GM10847 (cell line): Measurements from ENCODE around the gene SFXN3.

Source experiments
- POLR2A ChIP-seq: IDR thresholded peaks from 2 replicates; pipeline ENCODE4 v1.6.1; 2011; ENCODE audit not compliant: insufficient read length; ENCODE audit errors: extremely low read depth

The SFXN3 gene

GRCh38 chr10:101020427-101021075 lies 10.5 kb upstream of the SFXN3 start:
- TF ChIP-seq POLR2A = no peak

GRCh38 chr10:101021239-101021638 lies 9.8 kb upstream of the SFXN3 start:
- no peak for TF ChIP-seq POLR2A

- no peak for TF ChIP-seq POLR2A
Measured at GRCh38 chr10:101021692-101022251, 9.3 kb upstream of the SFXN3 start.

- TF ChIP-seq POLR2A = no peak
Measured at GRCh38 chr10:101022967-101023705, 7.9 kb upstream of the SFXN3 start.

DNA sequence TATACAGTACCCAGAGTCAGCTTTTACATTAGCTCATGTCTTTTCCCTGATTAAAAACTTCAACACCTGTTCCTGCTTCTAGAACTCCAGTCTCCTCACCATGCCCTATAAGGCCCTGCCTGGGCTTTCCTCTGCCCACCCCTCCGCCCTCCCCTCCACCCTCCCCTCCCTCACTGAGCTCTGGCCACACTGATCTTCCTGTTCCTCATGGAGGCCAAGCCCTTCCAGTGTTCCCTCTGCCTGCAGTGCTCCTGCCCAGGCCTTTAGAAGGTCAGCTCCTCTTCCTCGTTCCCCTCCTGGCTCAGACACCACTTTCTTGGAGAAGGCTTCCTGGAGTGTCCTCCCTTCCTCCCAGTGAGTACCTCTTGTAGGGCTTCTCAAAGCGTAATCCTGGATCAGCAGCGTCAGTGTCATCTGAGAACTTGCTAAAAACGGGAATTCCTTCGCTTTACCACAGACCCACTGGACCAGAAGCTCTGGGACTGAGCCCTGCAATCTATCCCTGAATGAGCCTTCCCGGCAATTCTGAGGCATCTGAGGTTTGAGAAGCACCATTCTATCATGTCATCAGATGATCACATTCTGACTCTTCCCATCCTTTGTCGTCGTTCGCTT lies 3.8 kb upstream of the SFXN3 start:
- no peak for TF ChIP-seq POLR2A

GRCh38 chr10:101028446-101029337 lies 2.3 kb upstream of the SFXN3 start:
- TF ChIP-seq POLR2A = no peak

DNA sequence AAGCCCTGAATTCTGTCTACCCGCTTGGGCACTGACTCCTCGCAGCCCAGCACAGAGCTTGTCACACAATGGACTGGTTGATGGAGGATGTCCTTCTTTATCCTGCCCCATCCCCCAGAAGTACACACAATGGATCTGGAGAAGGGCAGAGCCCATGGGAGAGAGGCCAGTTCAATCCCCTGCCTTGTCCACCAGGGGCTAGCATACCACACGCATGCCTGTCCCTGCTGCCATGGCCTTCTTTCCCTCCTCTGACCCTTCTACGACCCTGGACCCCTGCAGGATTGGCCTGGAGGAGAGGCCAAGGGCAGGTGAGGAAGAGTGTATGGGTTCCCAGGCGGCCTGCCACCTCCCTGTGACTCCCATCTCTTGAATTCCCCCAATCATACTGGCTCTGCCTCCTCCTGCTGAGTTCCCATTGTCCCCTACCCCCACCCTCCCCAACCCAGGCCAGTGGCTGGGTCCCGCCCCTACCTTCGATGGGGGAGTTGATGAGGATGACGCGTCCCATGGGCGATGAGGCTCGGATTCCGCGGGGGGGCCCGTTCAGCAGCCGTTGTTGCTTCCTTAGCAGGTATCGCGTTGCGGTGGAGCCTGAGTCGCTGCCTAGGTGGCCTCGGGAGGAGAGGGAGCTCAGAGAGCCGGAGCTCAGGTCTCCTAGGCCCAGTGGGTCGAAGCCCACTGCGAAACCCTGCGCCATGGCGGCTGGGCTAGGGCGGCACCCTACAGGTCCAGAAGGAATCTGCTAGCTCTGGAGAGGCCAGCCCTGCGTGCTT lies 1.3 kb upstream of the SFXN3 start:
- no peak for TF ChIP-seq POLR2A

DNA sequence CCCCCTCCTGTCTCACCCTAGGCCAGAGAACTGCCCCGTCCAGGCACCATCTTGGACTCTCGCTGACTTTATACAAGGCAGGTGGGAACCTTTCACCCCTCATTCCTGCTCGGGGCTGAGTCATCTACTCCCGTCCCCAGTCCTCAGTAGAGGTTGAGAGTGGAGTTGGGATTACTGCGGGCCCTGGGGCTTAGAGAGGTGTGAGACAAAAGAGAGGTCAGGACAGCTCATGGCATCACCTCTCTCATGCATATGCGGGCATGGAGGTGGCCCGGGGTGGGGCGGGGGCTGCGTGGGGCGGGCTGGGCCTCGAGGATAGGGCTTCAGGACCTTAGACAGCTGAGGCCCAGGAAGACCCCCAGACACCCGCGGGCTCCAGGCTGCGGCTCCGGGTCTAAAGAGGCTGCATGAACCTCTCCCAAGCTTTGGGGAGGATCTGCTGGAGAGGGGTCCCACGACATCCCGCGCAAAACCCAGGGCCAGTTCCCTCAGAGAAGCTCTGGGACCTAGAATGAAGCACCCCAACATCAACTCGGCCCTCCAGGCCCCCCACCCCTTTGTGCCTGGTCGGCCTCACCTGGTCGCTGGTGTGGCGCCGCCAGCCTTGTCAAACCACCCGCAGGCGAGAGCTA lies 422 bp upstream of the SFXN3 start:
- TF ChIP-seq POLR2A = no peak

DNA sequence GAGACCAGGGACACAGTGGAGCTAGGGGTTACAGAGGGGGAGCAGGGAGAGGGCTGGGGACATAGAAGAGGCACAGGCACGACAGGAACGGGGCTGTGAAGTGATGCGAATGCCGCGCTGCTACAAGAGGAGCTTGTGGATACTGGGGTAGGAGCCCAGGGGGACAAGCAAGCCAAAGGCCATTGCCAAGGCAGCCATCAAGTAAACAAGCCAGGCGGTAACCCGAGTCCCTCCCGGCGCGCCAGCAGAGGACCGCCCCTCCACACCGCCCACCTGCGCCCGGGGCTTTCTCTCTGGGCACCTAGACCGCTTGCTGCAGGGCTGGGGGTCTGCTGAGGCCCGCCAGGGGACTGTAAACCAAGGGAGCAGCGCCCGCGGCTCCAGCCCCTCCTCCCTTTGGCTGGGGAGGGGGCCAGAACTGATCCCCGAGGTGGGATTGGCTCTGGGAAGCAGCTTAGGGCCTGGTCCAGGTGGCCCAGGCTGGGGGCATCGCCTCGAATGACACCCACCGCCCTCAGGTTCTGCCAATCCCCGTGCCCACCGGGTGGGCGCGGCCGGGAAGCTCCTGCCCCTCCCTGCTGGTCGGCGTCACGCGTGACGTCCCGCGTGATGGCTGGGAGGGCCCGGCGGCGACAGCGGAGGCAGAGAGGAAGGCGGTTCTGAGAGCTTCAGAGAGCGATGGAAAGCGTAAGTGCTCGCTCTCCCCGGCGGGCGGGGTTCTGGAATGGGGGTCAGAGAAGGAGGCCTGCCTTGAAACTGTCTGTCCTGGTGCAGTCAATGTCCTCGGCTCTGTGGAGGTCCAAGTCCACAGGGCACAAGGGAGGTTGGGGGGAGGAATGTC lies 982 bp downstream of the SFXN3 start:
- no peak for TF ChIP-seq POLR2A

GRCh38 chr10:101032637-101033224 lies 1.7 kb downstream of the SFXN3 start:
- no peak for TF ChIP-seq POLR2A

DNA sequence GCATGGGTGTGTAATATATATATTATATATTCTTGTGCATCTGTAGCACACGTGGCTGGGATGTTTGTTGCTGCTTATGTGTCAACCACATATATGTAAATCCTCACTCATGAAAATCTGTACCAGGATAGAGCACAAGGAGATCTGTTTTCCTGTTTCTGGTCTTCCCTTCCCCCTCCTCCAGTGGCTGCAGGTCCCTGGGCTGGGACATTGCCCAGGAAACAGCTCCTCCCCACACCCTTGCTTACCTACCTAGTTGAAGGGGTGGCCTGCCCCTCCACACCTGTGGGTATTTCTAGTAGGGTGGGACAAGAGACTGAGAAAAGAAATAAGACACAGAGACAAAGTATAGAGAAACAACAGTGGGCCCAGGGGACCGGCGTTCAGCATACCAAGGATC lies 2.2 kb downstream of the SFXN3 start:
- TF ChIP-seq POLR2A = no peak

DNA sequence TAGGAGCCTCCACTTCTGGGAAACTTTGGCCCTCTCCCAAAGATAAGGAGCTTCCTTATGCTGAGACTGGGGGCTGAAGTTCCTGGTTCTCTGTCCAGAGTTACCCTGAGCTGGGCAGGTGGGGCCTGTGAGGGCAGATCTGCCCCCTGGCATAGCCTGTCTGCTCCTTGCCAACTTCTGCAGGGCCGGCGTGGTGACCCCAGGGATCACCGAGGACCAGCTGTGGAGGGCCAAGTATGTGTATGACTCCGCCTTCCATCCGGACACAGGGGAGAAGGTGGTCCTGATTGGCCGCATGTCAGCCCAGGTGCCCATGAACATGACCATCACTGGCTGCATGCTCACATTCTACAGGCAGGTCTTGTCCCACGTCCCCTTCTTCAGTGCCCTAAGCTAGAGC lies 4.3 kb downstream of the SFXN3 start:
- no peak for TF ChIP-seq POLR2A
